ENCODE measurements around the gene TRPM3.

Gene TRPM3

GRCh38 chr9:70561786-70562395 is 559.5 kb downstream of the TRPM3 start:
- H3K4me1 ChIP-seq (ENCODE audit: low read length): peaks cover 20% of the 10 kb centered on the region
- no peak overlapping the region for H3K9ac ChIP-seq (ENCODE audit: low read length)
- TF ChIP-seq CTCF (IDR thresholded peaks at IDR 0.05; ENCODE audit: low read length) (no peak), EZH2 (optimal IDR thresholded peaks at IDR 0.05; ENCODE audit: low read depth, low read length) (no peak), EZH2phosphoT487 (IDR thresholded peaks at IDR 0.05; ENCODE audit: low read length) (no peak)

DNA sequence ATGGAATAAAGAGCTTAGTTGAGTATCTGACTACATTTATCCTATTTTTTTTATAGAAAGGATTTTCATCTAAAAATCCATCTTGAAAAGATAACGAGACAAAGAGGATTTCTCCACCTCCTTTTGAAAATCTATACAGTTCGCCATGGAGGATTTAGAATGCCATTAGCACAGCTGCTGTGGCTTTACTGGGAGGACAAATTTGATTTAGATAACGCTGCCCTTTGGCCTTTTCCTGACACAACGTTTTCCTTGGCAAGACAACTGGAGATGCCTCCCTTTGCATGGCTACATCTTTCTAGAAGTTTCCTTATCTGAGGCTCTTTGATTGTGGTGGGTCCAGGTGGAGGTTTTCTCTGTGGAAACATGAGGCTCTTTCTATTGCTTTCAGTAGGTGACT is 560.3 kb downstream of the TRPM3 start:
- no peaks in the 10 kb centered on the region for H3K27me3 ChIP-seq (replicated peaks; ENCODE audit: insufficient read depth, low read length)
- TF ChIP-seq EZH2phosphoT487 (IDR thresholded peaks at IDR 0.05; ENCODE audit: low read length) (no peak), EZH2 (optimal IDR thresholded peaks at IDR 0.05; ENCODE audit: low read depth, low read length) (no peak), CTCF (IDR thresholded peaks at IDR 0.05; ENCODE audit: low read length) (no peak)
- H3K36me3 ChIP-seq (replicated peaks; ENCODE audit: insufficient read depth, low read length): no peaks in the 10 kb centered on the region
- no peak overlapping the region for H3K4me2 ChIP-seq (ENCODE audit: low read depth, low read length)
- H4K20me1 ChIP-seq (ENCODE audit: insufficient read depth, low read length): no peaks in the 10 kb centered on the region
- no peak for DNase-seq
- H3K9me3 ChIP-seq (replicated peaks; ENCODE audit: insufficient read depth, low read length): no peaks in the 10 kb centered on the region
- H3K9me2 ChIP-seq (replicated peaks; ENCODE audit: insufficient read depth, low read length): no peaks in the 10 kb centered on the region
- H3K79me2 ChIP-seq (ENCODE audit: low read length): no peaks in the 10 kb centered on the region
- H3K4me1 ChIP-seq (ENCODE audit: low read length): peaks cover 20% of the 10 kb centered on the region
- peaks cover 15% of the 10 kb centered on the region for H3F3A ChIP-seq (ENCODE audit: insufficient read depth, low read length)
- H3K4me3 ChIP-seq (ENCODE audit: low read length): no peak overlapping the region
- no peak overlapping the region for H2AFZ ChIP-seq (ENCODE audit: low read length)
- no peak overlapping the region for H3K27ac ChIP-seq (ENCODE audit: low read length)
- no peak overlapping the region for H3K9ac ChIP-seq (ENCODE audit: low read length)

More at GRCh38 chr9:70561786-70562395, 559.5 kb downstream of the TRPM3 start:
- DNase-seq: no peak
- Histone ChIP-seq H2AFZ (ENCODE audit: low read length) (no peak overlapping the region), H3K4me2 (ENCODE audit: low read depth, low read length) (no peak overlapping the region), H4K20me1 (ENCODE audit: insufficient read depth, low read length) (no peaks in the 10 kb centered on the region), H3K27me3 (replicated peaks; ENCODE audit: insufficient read depth, low read length) (no peaks in the 10 kb centered on the region), H3K4me3 (ENCODE audit: low read length) (no peak overlapping the region), H3F3A (ENCODE audit: insufficient read depth, low read length) (peaks cover 15% of the 10 kb centered on the region), H3K27ac (ENCODE audit: low read length) (no peak overlapping the region), H3K36me3 (replicated peaks; ENCODE audit: insufficient read depth, low read length) (no peaks in the 10 kb centered on the region), H3K79me2 (ENCODE audit: low read length) (no peaks in the 10 kb centered on the region), H3K9me2 (replicated peaks; ENCODE audit: insufficient read depth, low read length) (no peaks in the 10 kb centered on the region), H3K9me3 (replicated peaks; ENCODE audit: insufficient read depth, low read length) (no peaks in the 10 kb centered on the region)

DNA sequence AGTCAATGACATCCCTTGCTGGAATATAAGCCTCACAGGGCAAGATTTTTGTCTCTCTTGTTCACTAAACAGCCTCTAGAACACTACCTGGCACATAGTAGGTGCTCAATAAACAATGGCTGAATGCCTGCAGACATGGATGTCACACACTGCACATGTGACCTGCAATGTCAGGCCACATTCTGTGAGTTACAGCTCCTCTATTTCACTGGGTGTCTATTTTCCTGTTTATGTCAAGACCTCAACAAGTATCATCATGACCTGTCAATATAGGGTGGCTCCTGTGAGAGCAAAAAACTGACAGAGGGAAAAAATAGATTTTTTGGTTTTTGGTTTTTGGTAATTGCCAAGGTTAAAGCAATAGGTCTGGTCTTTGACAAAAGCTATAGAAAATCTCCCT is 562.3 kb downstream of the TRPM3 start:
- no peak overlapping the region for H3K9ac ChIP-seq (ENCODE audit: low read length)
- DNase-seq: no peak

More for the DNA sequence above, 562.3 kb downstream of the TRPM3 start:
- Histone ChIP-seq H4K20me1 (ENCODE audit: insufficient read depth, low read length) (no peaks in the 10 kb centered on the region), H2AFZ (ENCODE audit: low read length) (no peak overlapping the region), H3K4me1 (ENCODE audit: low read length) (peaks cover 11% of the 10 kb centered on the region), H3K27me3 (replicated peaks; ENCODE audit: insufficient read depth, low read length) (no peaks in the 10 kb centered on the region), H3K36me3 (replicated peaks; ENCODE audit: insufficient read depth, low read length) (no peaks in the 10 kb centered on the region), H3K9me3 (replicated peaks; ENCODE audit: insufficient read depth, low read length) (no peaks in the 10 kb centered on the region), H3K27ac (ENCODE audit: low read length) (no peak overlapping the region), H3F3A (ENCODE audit: insufficient read depth, low read length) (peaks cover 9% of the 10 kb centered on the region), H3K4me3 (ENCODE audit: low read length) (no peak overlapping the region), H3K4me2 (ENCODE audit: low read depth, low read length) (no peak overlapping the region), H3K79me2 (ENCODE audit: low read length) (no peaks in the 10 kb centered on the region), H3K9me2 (replicated peaks; ENCODE audit: insufficient read depth, low read length) (no peaks in the 10 kb centered on the region)
- TF ChIP-seq CTCF (IDR thresholded peaks at IDR 0.05; ENCODE audit: low read length): no peak
